ELR (cell line): ENCODE results near the gene FNDC3B.

Experiments
- DNase-seq: peaks from one replicate; pipeline ENCODE4 v3.0.0-alpha.2; 2015; ENCODE audit warnings: low read depth

The FNDC3B gene

GRCh38 chr3:172268425-172268824, 229.0 kb downstream of the FNDC3B start:
- DNase-seq = no peak

- no peak for DNase-seq
Measured at GRCh38 chr3:172268868-172269267, 229.5 kb downstream of the FNDC3B start.

GRCh38 chr3:172270557-172271166, 231.3 kb downstream of the FNDC3B start:
- DNase-seq = no peak

- no peak for DNase-seq
Measured at GRCh38 chr3:172271386-172271976, 232.1 kb downstream of the FNDC3B start.

- DNase-seq = no peak
Measured at GRCh38 chr3:172272698-172273097, 233.3 kb downstream of the FNDC3B start.

- no peak for DNase-seq
Measured at GRCh38 chr3:172273378-172273777, 234.0 kb downstream of the FNDC3B start.

GRCh38 chr3:172274906-172275305, 235.5 kb downstream of the FNDC3B start:
- DNase-seq = no peak

- DNase-seq = no peak
Measured at GRCh38 chr3:172275586-172275985, 236.2 kb downstream of the FNDC3B start.

GRCh38 chr3:172276103-172276502, 236.7 kb downstream of the FNDC3B start:
- no peak for DNase-seq

GRCh38 chr3:172277151-172277652, 237.8 kb downstream of the FNDC3B start:
- no peak for DNase-seq

- DNase-seq = no peak
Measured at GRCh38 chr3:172279191-172279640, 239.8 kb downstream of the FNDC3B start.

- no peak for DNase-seq
Measured at GRCh38 chr3:172279974-172280373, 240.6 kb downstream of the FNDC3B start.

- peak; percentile 78 for DNase-seq
Measured at GRCh38 chr3:172280406-172281051, 241.2 kb downstream of the FNDC3B start.

- DNase-seq = no peak
Measured at GRCh38 chr3:172281884-172282283, 242.5 kb downstream of the FNDC3B start.

GRCh38 chr3:172282850-172283249, 243.5 kb downstream of the FNDC3B start:
- no peak for DNase-seq

GRCh38 chr3:172283841-172284357, 244.5 kb downstream of the FNDC3B start:
- no peak for DNase-seq

GRCh38 chr3:172285844-172286243, 246.5 kb downstream of the FNDC3B start:
- peak; percentile 71 for DNase-seq

- DNase-seq = no peak
Measured at GRCh38 chr3:172286548-172287148, 247.3 kb downstream of the FNDC3B start.

GRCh38 chr3:172287937-172288477, 248.6 kb downstream of the FNDC3B start:
- no peak for DNase-seq

GRCh38 chr3:172288651-172289050, 249.3 kb downstream of the FNDC3B start:
- DNase-seq = no peak

- no peak for DNase-seq
Measured at GRCh38 chr3:172289583-172289982, 250.2 kb downstream of the FNDC3B start.

- no peak for DNase-seq
Measured at GRCh38 chr3:172290457-172290856, 251.1 kb downstream of the FNDC3B start.
